NB4 (cell line): Measurements from ENCODE around the gene SIRPA.

Experiments
- DNase-seq: peaks from one replicate; pipeline ENCODE4 v3.0.0; 2010; ENCODE audit warnings: low read depth
- H3K4me3 ChIP-seq: one replicate; pipeline ENCODE4 v1.5.1; 2011; ENCODE audit warnings: mild to moderate bottlenecking, low read depth, low read length, moderate library complexity
- MYC ChIP-seq: IDR thresholded peaks from 2 replicates; pipeline ENCODE4 v1.6.1; 2011; ENCODE audit warnings: low read depth, low read length
- POLR2A ChIP-seq: IDR thresholded peaks from 2 replicates; pipeline ENCODE4 v1.6.1; 2011; ENCODE audit warnings: mild to moderate bottlenecking; ENCODE audit not compliant: insufficient read length; ENCODE audit errors: extremely low read depth
- TF ChIP-seq, protein P1 (sequence below): IDR thresholded peaks from one replicate; pipeline ENCODE4 v1.5.1; 2012; ENCODE audit warnings: low read depth, low read length
- TF ChIP-seq, protein P2 (sequence below): IDR thresholded peaks from 2 replicates; pipeline ENCODE4 v1.6.1; 2011; ENCODE audit warnings: low read depth, low read length

SIRPA gene

DNA sequence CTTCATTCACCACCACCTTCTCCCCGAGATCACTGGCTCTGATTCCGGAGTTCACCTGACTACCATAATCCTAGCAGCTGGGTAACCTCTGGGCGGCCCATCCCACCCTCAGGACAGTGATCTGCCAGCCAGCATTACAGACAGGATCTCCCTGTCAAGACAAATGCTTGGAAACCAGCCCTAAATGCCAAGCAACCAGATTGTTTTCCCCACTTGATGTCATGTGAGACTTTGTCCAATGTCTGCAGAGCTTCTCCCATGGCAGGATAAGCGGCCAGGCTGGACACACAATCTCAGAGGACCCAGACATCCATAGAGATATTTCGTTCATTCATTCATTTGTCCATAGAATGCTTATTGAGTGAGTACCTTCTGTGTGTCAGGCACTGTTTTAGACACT is 66.2 kb downstream of the SIRPA start:
- no peak for DNase-seq
- no peak overlapping the region for H3K4me3 ChIP-seq
- TF ChIP-seq MYC (no peak), POLR2A (no peak)
- TF ChIP-seq, protein P1, sequence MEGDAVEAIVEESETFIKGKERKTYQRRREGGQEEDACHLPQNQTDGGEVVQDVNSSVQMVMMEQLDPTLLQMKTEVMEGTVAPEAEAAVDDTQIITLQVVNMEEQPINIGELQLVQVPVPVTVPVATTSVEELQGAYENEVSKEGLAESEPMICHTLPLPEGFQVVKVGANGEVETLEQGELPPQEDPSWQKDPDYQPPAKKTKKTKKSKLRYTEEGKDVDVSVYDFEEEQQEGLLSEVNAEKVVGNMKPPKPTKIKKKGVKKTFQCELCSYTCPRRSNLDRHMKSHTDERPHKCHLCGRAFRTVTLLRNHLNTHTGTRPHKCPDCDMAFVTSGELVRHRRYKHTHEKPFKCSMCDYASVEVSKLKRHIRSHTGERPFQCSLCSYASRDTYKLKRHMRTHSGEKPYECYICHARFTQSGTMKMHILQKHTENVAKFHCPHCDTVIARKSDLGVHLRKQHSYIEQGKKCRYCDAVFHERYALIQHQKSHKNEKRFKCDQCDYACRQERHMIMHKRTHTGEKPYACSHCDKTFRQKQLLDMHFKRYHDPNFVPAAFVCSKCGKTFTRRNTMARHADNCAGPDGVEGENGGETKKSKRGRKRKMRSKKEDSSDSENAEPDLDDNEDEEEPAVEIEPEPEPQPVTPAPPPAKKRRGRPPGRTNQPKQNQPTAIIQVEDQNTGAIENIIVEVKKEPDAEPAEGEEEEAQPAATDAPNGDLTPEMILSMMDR, result no peak
- TF ChIP-seq, protein P2, sequence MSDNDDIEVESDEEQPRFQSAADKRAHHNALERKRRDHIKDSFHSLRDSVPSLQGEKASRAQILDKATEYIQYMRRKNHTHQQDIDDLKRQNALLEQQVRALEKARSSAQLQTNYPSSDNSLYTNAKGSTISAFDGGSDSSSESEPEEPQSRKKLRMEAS, result no peak

DNA sequence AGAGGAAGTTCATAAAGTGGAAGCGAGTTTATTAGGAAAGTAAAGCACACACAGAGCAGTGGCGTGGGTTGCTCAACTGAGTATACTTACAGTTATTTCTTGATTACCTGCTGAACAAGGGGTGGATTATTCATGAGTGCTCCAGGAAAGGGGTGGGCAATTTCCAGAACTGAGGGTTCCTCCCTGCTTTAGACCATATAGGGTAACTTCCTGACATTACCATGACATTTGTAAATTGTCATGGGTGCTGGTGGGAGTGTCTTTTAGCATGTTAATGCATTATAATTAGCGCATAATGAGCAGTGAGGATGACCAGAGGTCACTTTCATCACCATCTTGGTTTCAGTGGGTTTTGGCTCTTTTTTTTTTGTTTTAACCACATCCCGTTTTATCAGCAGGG is 68.9 kb downstream of the SIRPA start:
- DNase-seq, result peak; percentile 84
- no peak for TF ChIP-seq MYC
- TF ChIP-seq, protein P1, result no peak
- TF ChIP-seq POLR2A, result no peak
- TF ChIP-seq, protein P2, result no peak
- H3K4me3 ChIP-seq, result no peak overlapping the region

DNA sequence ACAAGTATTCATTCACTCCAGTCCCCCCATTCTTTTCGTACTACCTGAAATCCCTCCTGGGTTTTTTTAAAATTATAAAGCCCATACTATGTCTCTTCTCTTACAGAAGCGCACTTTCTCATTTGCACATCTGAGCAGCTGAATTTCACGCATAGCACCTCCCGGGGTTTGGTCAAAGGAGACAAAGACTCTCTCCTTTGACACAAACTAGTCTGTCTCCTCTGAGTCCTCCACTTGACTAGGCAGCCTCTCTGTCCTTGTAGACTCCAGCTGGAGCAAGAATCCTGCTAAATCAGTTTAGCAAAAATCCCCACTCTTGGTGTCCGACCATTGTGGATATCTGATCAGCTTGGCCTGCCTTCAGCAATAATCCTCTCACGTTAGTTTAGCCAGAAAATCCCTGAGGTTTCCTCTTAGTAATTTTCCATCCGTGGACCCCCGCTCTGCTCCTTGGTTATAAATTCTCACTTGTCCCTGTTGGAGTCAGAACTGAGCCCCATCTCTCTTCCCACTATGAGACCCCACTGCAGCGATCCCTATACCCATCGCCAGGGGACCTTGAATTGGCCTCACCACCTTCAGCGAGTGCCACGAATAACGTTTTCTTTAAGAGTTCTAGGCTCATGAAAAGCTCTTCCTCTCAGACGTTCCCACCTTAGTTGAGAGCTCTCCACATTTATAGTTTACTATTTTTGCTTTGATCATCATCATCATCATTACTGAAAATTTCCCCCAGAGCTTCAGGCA is 69.6 kb downstream of the SIRPA start:
- DNase-seq, result no peak
- TF ChIP-seq, protein P1, result no peak
- TF ChIP-seq, protein P2, result no peak
- no peak for TF ChIP-seq MYC
- no peak for TF ChIP-seq POLR2A
- no peak overlapping the region for H3K4me3 ChIP-seq

DNA sequence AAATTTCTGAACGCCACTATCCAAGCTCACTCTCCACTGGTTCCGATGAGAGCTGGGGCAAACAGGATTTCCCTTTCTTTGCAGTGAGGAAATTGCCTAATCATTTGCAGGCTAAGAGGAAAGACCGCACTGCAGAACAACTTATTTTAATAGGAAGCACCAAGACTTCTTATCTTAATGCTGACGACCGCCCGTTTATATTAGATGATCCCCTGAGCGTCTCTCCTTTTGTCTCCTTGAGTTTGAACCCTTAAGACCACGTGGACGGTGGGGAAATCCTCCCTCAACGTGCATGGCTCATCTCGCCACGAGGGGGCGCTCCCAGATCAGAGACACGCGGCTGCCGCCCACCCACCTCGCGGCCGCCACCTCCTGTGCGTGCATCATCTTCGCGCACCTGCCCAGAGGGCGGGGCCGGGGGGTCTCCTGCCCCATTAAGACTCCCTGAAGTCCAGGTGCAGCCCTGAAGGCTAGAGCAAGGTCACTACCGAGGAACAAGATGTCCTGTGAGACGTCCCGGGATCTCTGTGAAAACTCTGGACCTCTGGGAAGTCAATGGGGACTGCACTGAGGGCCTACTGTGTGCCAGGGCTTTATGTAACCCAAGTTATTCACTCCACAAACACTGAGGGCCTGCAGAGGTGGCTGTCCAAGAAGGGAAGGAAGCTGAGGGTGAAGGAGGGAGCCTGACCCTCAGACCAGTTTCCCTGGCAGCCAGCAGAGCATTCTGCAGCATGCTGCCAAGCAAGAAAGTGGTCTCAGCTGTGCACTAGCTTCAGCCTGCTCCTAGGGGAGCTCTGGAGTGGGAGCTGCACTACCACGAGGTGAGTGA is 70.5 kb downstream of the SIRPA start:
- TF ChIP-seq, protein P2, result peak; percentile 100
- TF ChIP-seq, protein P1, result peak; percentile 73
- TF ChIP-seq MYC, result peak; percentile 100
- no peak for TF ChIP-seq POLR2A
- H3K4me3 ChIP-seq, result no peak overlapping the region
- DNase-seq, result peak; percentile 87

DNA sequence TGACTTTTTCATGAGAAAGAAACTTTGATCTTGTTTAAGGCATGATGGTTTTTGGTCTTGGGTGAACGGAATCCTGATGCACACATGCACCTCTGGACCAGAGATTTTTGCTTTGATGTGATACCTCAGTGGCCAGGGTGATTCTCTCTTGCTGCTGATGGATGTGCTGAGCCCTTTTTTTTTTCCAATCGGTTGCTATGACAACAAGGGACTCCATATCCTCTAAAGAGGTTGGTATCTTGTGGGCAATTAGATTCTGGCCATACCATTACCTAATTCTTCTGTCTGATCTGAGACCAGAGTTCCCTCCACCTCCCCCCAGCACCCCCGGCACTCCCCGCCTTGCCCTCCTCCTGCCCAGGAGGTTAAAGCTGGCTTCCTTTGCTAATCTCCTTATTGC is 73.8 kb downstream of the SIRPA start:
- TF ChIP-seq, protein P1, result no peak
- no peak for TF ChIP-seq POLR2A
- no peak for TF ChIP-seq MYC
- TF ChIP-seq, protein P2, result no peak
- no peak overlapping the region for H3K4me3 ChIP-seq
- no peak for DNase-seq
